ENCODE data around the gene DSG4. TPM values are rescaled to one million over a fixed set of nuclear protein-coding genes. Genes with fewer than 3 reads are reported as not detected.

DSG4 gene
- total RNA-seq, 2 donors from 2014 or later, result 0.16 to 0.27 TPM

GRCh38 chr18:31409276-31409675, 32.7 kb downstream of the DSG4 start:
- no peak for DNase-seq
- Histone ChIP-seq H3K27me3 (no peaks in the 10 kb centered on the region), H3K36me3 (no peaks in the 10 kb centered on the region), H3K4me1 (no peaks in the 10 kb centered on the region), H3K4me3 (no peak overlapping the region), H3K27ac (no peak overlapping the region), H3K9me3 (no peaks in the 10 kb centered on the region), H3K9ac (ENCODE audit: low read depth in 2 of 2, low read length in 2 of 2) (no peak overlapping the region)
- TF ChIP-seq, protein P1, sequence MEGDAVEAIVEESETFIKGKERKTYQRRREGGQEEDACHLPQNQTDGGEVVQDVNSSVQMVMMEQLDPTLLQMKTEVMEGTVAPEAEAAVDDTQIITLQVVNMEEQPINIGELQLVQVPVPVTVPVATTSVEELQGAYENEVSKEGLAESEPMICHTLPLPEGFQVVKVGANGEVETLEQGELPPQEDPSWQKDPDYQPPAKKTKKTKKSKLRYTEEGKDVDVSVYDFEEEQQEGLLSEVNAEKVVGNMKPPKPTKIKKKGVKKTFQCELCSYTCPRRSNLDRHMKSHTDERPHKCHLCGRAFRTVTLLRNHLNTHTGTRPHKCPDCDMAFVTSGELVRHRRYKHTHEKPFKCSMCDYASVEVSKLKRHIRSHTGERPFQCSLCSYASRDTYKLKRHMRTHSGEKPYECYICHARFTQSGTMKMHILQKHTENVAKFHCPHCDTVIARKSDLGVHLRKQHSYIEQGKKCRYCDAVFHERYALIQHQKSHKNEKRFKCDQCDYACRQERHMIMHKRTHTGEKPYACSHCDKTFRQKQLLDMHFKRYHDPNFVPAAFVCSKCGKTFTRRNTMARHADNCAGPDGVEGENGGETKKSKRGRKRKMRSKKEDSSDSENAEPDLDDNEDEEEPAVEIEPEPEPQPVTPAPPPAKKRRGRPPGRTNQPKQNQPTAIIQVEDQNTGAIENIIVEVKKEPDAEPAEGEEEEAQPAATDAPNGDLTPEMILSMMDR (IDR thresholded peaks at IDR 0.05), result no peak
- intact Hi-C loops (cut with DNase I), result no loop called here

DNA sequence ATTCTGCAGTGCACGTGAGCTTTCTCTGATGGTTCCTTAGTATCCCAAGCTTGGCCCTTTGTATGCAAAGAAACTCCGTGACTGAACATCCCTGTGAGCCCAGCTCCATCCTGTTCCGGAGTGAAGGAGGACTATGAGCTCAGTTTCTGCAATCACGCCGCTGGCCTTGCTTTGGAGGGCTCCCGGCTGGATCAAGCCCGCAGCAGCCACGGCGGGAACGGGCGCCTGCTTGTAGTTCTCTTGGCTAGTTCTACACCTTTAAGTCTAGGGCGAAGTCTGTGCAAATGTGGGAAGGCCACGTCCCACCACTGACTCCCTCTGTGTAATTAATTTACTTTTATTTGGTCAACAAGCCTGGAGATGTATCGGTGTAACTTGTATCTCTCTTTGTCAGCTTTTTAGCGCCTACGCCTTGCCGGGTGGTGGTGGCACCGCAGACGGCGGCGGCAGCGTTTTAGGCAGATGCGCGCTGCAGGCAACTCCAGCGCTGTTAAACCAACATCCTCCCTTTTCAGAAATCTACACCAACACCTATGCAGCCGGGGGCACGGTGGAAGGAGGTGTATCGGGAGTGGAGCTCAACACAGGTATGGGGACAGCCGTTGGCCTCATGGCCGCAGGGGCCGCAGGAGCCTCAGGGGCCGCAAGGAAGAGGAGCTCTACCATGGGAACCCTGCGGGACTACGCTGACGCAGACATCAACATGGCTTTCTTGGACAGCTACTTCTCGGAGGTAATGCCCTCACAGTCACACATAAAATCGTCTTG, 34.3 kb downstream of the DSG4 start:
- TF ChIP-seq, protein P1 (IDR thresholded peaks at IDR 0.05), result no peak
- no peaks in the 10 kb centered on the region for H3K4me1 ChIP-seq
- H3K4me3 ChIP-seq, result no peak overlapping the region
- no peaks in the 10 kb centered on the region for H3K36me3 ChIP-seq
- no peak overlapping the region for H3K27ac ChIP-seq
- H3K27me3 ChIP-seq, result no peaks in the 10 kb centered on the region
- no peak overlapping the region for H3K9ac ChIP-seq (ENCODE audit: low read depth in 2 of 2, low read length in 2 of 2)
- no peak for DNase-seq
- intact Hi-C loops (cut with DNase I), result no loop called here
- H3K9me3 ChIP-seq, result no peaks in the 10 kb centered on the region

DNA sequence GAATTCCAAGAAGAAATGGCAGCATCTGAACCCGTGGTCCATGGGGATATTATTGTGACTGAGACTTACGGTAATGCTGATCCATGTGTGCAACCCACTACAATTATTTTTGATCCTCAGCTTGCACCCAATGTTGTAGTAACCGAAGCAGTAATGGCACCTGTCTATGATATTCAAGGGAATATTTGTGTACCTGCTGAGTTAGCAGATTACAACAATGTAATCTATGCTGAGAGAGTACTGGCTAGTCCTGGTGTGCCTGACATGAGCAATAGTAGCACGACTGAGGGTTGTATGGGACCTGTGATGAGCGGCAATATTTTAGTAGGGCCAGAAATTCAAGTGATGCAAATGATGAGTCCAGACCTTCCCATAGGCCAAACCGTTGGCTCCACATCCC, 36.6 kb downstream of the DSG4 start:
- Histone ChIP-seq H3K9ac (ENCODE audit: low read depth in 2 of 2, low read length in 2 of 2) (no peak overlapping the region), H3K27me3 (no peaks in the 10 kb centered on the region), H3K4me3 (no peak overlapping the region), H3K27ac (no peak overlapping the region), H3K9me3 (no peaks in the 10 kb centered on the region), H3K4me1 (no peaks in the 10 kb centered on the region), H3K36me3 (no peaks in the 10 kb centered on the region)
- intact Hi-C loops (cut with DNase I), result no loop called here
- TF ChIP-seq, protein P1 (IDR thresholded peaks at IDR 0.05), result no peak
- no peak for DNase-seq

DNA sequence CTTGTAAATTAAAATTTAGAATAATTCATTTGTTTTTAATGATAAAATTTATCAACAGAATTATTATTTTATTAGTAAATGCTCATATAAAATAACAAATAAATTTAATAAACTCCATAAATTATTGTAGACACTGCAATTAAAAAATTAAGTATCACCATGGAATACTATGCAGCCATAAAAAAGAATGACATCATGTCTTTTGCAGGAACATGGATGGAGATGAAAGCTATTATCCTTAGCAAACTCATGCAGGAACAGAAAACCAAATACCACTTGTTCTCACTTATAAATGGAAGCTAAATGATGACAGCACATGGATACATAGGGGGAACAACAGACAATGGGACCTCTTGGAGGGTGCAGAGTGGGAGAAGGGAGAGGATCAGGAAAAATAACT, 41.3 kb downstream of the DSG4 start:
- Histone ChIP-seq H3K9me3 (no peaks in the 10 kb centered on the region), H3K9ac (ENCODE audit: low read depth in 2 of 2, low read length in 2 of 2) (no peak overlapping the region), H3K36me3 (no peaks in the 10 kb centered on the region), H3K27me3 (no peaks in the 10 kb centered on the region), H3K4me1 (no peaks in the 10 kb centered on the region), H3K4me3 (no peak overlapping the region), H3K27ac (no peak overlapping the region)
- intact Hi-C loops (cut with DNase I), result no loop called here
- TF ChIP-seq, protein P1 (IDR thresholded peaks at IDR 0.05), result no peak
- no peak for DNase-seq

DNA sequence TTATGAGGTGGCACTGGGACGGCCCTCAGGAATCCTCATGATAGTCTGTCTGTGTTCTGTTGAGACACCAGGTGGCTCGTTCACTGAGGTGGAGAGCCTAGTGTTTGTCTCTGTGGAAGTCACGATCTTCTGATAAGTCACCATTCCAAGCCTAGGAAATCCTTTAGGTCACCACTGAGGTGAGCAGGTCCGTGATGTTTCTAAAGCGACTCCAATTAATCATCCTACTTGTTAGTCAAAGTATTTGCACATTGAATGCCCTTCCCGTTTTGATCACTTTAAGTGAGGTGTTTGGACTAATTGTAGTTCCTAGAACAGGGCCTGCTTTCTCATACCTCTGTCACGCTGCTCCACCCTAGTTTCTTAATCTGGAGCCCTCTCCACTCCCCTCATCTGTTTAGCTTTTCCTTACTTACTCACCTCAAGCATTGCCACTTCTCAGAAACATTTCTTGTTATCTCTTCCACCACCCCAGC, 42.9 kb downstream of the DSG4 start:
- H3K4me1 ChIP-seq, result no peaks in the 10 kb centered on the region
- TF ChIP-seq, protein P1 (IDR thresholded peaks at IDR 0.05), result no peak
- no peak overlapping the region for H3K27ac ChIP-seq

More for the DNA sequence above, 42.9 kb downstream of the DSG4 start:
- H3K4me3 ChIP-seq, result no peak overlapping the region
- H3K9me3 ChIP-seq, result no peaks in the 10 kb centered on the region
- intact Hi-C loops (cut with DNase I), result no loop called here
- no peaks in the 10 kb centered on the region for H3K36me3 ChIP-seq
- no peak for DNase-seq
- no peaks in the 10 kb centered on the region for H3K27me3 ChIP-seq
- no peak overlapping the region for H3K9ac ChIP-seq (ENCODE audit: low read depth in 2 of 2, low read length in 2 of 2)

All from colonic mucosa (tissue), 4 donors.